ENCODE measurements around the gene ZFP30.
A peak's percentile ranks its signal among the peaks of the same experiment; 100 is the strongest.

The ZFP30 gene

GRCh38 chr19:37655301-37655688 is at the start of gene ZFP30:
TSS of gene ZFP30 (minus strand) at chr19:37655465. CDS start at chr19:37647822, 7,643 bp downstream.
- no peaks in the 10 kb centered on the region for H3K9me3 ChIP-seq (ENCODE audit: insufficient read depth, low read length)
- no peak for DNase-seq (ENCODE audit: low read depth, low spot score)
- peaks cover 7% of the 10 kb centered on the region for H3K27me3 ChIP-seq (ENCODE audit: insufficient read depth, insufficient read length)
- no peaks in the 10 kb centered on the region for H3K4me1 ChIP-seq (ENCODE audit: insufficient read depth, insufficient read length)
- peak within 1 kb of the TSS; percentile 93 for H3K9ac ChIP-seq (ENCODE audit: insufficient read length, low read depth)
- H3K36me3 ChIP-seq (ENCODE audit: insufficient read depth, insufficient read length, low read length), result no peaks in the 10 kb centered on the region
- H3K4me3 ChIP-seq (ENCODE audit: insufficient read length, low read depth), result peak within 1 kb of the TSS; percentile 75
- TF ChIP-seq YY1 (IDR thresholded peaks at IDR 0.05; ENCODE audit: insufficient read depth, insufficient read length) (no peak), SUZ12 (IDR thresholded peaks at IDR 0.05; ENCODE audit: extremely low read depth, insufficient read depth, insufficient read length) (no peak), ZNF274 (IDR thresholded peaks at IDR 0.05; ENCODE audit: low read depth, low read length) (no peak)

GRCh38 chr19:37699057-37699456 is 43.8 kb upstream of the ZFP30 start:
- Histone ChIP-seq H3K9ac (ENCODE audit: insufficient read length, low read depth) (no peak overlapping the region), H3K4me3 (ENCODE audit: insufficient read length, low read depth) (no peak overlapping the region), H3K9me3 (ENCODE audit: insufficient read depth, low read length) (peaks cover 61% of the 10 kb centered on the region), H3K27me3 (ENCODE audit: insufficient read depth, insufficient read length) (no peaks in the 10 kb centered on the region), H3K36me3 (ENCODE audit: insufficient read depth, insufficient read length, low read length) (peaks cover 37% of the 10 kb centered on the region), H3K4me1 (ENCODE audit: insufficient read depth, insufficient read length) (no peaks in the 10 kb centered on the region)
- DNase-seq (ENCODE audit: low read depth, low spot score), result no peak
- TF ChIP-seq ZNF274 (IDR thresholded peaks at IDR 0.05; ENCODE audit: low read depth, low read length) (no peak), YY1 (IDR thresholded peaks at IDR 0.05; ENCODE audit: insufficient read depth, insufficient read length) (no peak), SUZ12 (IDR thresholded peaks at IDR 0.05; ENCODE audit: extremely low read depth, insufficient read depth, insufficient read length) (no peak)

GRCh38 chr19:37698216-37698615 is 43.0 kb upstream of the ZFP30 start:
- TF ChIP-seq ZNF274 (IDR thresholded peaks at IDR 0.05; ENCODE audit: low read depth, low read length), result no peak
- no peak for TF ChIP-seq SUZ12 (IDR thresholded peaks at IDR 0.05; ENCODE audit: extremely low read depth, insufficient read depth, insufficient read length)
- TF ChIP-seq YY1 (IDR thresholded peaks at IDR 0.05; ENCODE audit: insufficient read depth, insufficient read length), result no peak
- H3K27me3 ChIP-seq (ENCODE audit: insufficient read depth, insufficient read length), result no peaks in the 10 kb centered on the region
- peaks cover 37% of the 10 kb centered on the region for H3K36me3 ChIP-seq (ENCODE audit: insufficient read depth, insufficient read length, low read length)
- DNase-seq (ENCODE audit: low read depth, low spot score), result no peak
- H3K9ac ChIP-seq (ENCODE audit: insufficient read length, low read depth), result no peak overlapping the region
- no peaks in the 10 kb centered on the region for H3K4me1 ChIP-seq (ENCODE audit: insufficient read depth, insufficient read length)
- no peak overlapping the region for H3K4me3 ChIP-seq (ENCODE audit: insufficient read length, low read depth)
- H3K9me3 ChIP-seq (ENCODE audit: insufficient read depth, low read length), result peaks cover 56% of the 10 kb centered on the region

DNA sequence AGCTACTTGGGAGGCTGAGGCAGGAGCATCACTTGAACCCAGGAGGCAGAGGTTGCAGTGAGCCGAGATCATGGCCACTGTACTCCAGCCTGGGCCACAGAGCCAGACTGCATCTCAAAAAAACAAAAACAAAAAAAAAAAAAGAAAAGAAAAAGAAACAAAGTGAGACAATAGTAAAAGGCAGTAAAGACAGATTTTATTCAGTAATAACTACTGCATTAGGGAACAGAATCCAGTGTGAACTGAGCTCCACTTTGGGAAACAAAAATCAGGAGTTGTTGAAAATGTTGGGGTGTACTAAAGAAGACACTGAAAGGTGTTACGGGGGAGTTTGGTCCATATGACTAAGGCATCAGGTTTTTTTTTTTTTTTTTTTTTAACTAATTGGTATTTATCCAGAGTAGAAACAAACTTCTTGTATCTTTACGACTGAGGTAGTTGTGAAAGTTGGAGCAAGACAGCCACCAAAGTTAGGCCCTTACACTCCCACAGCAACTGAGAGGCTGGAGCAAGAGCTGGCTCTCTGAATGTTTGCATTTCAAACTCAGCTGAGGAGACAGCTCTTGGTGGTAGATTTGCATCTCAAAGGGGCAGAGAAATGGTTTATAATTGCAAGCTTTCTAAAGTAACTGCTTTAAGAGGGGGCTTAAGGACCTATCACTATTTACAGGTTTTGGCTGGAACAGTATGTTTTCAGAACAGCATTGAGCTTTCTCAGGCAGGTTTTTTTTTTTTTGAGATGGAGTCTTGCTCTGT is 40.1 kb upstream of the ZFP30 start:
- TF ChIP-seq YY1 (IDR thresholded peaks at IDR 0.05; ENCODE audit: insufficient read depth, insufficient read length) (no peak), ZNF274 (IDR thresholded peaks at IDR 0.05; ENCODE audit: low read depth, low read length) (no peak), SUZ12 (IDR thresholded peaks at IDR 0.05; ENCODE audit: extremely low read depth, insufficient read depth, insufficient read length) (no peak)
- peaks cover 34% of the 10 kb centered on the region for H3K36me3 ChIP-seq (ENCODE audit: insufficient read depth, insufficient read length, low read length)
- no peak overlapping the region for H3K9ac ChIP-seq (ENCODE audit: insufficient read length, low read depth)
- H3K4me3 ChIP-seq (ENCODE audit: insufficient read length, low read depth), result no peak overlapping the region
- H3K9me3 ChIP-seq (ENCODE audit: insufficient read depth, low read length), result peaks cover 42% of the 10 kb centered on the region
- no peaks in the 10 kb centered on the region for H3K4me1 ChIP-seq (ENCODE audit: insufficient read depth, insufficient read length)
- DNase-seq (ENCODE audit: low read depth, low spot score), result no peak
- H3K27me3 ChIP-seq (ENCODE audit: insufficient read depth, insufficient read length), result peaks cover 8% of the 10 kb centered on the region

GRCh38 chr19:37692956-37693620 is 37.8 kb upstream of the ZFP30 start:
- Histone ChIP-seq H3K4me3 (ENCODE audit: insufficient read length, low read depth) (no peak overlapping the region), H3K4me1 (ENCODE audit: insufficient read depth, insufficient read length) (no peaks in the 10 kb centered on the region), H3K9ac (ENCODE audit: insufficient read length, low read depth) (no peak overlapping the region), H3K36me3 (ENCODE audit: insufficient read depth, insufficient read length, low read length) (peaks cover 15% of the 10 kb centered on the region), H3K9me3 (ENCODE audit: insufficient read depth, low read length) (peaks cover 20% of the 10 kb centered on the region), H3K27me3 (ENCODE audit: insufficient read depth, insufficient read length) (peaks cover 8% of the 10 kb centered on the region)
- TF ChIP-seq SUZ12 (IDR thresholded peaks at IDR 0.05; ENCODE audit: extremely low read depth, insufficient read depth, insufficient read length), result no peak
- no peak for TF ChIP-seq YY1 (IDR thresholded peaks at IDR 0.05; ENCODE audit: insufficient read depth, insufficient read length)
- no peak for TF ChIP-seq ZNF274 (IDR thresholded peaks at IDR 0.05; ENCODE audit: low read depth, low read length)
- no peak for DNase-seq (ENCODE audit: low read depth, low spot score)

GRCh38 chr19:37691881-37692504 is 36.7 kb upstream of the ZFP30 start:
- Histone ChIP-seq H3K4me3 (ENCODE audit: insufficient read length, low read depth) (peak overlapping the region; percentile 70), H3K9me3 (ENCODE audit: insufficient read depth, low read length) (peaks cover 9% of the 10 kb centered on the region), H3K27me3 (ENCODE audit: insufficient read depth, insufficient read length) (peaks cover 8% of the 10 kb centered on the region), H3K4me1 (ENCODE audit: insufficient read depth, insufficient read length) (no peaks in the 10 kb centered on the region), H3K9ac (ENCODE audit: insufficient read length, low read depth) (peak overlapping the region; percentile 77), H3K36me3 (ENCODE audit: insufficient read depth, insufficient read length, low read length) (peaks cover 8% of the 10 kb centered on the region)
- TF ChIP-seq YY1 (IDR thresholded peaks at IDR 0.05; ENCODE audit: insufficient read depth, insufficient read length) (no peak), ZNF274 (IDR thresholded peaks at IDR 0.05; ENCODE audit: low read depth, low read length) (no peak), SUZ12 (IDR thresholded peaks at IDR 0.05; ENCODE audit: extremely low read depth, insufficient read depth, insufficient read length) (no peak)
- no peak for DNase-seq (ENCODE audit: low read depth, low spot score)

- TF ChIP-seq YY1 (IDR thresholded peaks at IDR 0.05; ENCODE audit: insufficient read depth, insufficient read length) (no peak), SUZ12 (IDR thresholded peaks at IDR 0.05; ENCODE audit: extremely low read depth, insufficient read depth, insufficient read length) (no peak), ZNF274 (IDR thresholded peaks at IDR 0.05; ENCODE audit: low read depth, low read length) (no peak)
These were observed 28.3 kb upstream of the ZFP30 start for GRCh38 chr19:37683520-37683919.

More at GRCh38 chr19:37683520-37683919, 28.3 kb upstream of the ZFP30 start:
- no peak overlapping the region for H3K4me3 ChIP-seq (ENCODE audit: insufficient read length, low read depth)
- H3K9ac ChIP-seq (ENCODE audit: insufficient read length, low read depth), result no peak overlapping the region
- DNase-seq (ENCODE audit: low read depth, low spot score), result no peak
- no peaks in the 10 kb centered on the region for H3K4me1 ChIP-seq (ENCODE audit: insufficient read depth, insufficient read length)
- H3K36me3 ChIP-seq (ENCODE audit: insufficient read depth, insufficient read length, low read length), result no peaks in the 10 kb centered on the region
- no peaks in the 10 kb centered on the region for H3K27me3 ChIP-seq (ENCODE audit: insufficient read depth, insufficient read length)
- peaks cover 17% of the 10 kb centered on the region for H3K9me3 ChIP-seq (ENCODE audit: insufficient read depth, low read length)
